HepG2 (cell line): ENCODE measurements around the gene QRICH2. TPM values are rescaled to one million over a fixed set of nuclear protein-coding genes. Genes with fewer than 3 reads are reported as not detected.

ENCODE experiments used
- CEBPB ChIP-seq: IDR thresholded peaks from 2 replicates; pipeline ENCODE4 v1.6.1; 2011; ENCODE audit warnings: low read depth, low read length, improper control_type of control experiment, borderline replicate concordance
- CEBPG ChIP-seq: IDR thresholded peaks from 2 replicates; pipeline ENCODE4 v1.6.1; 2016
- HMG20A ChIP-seq: IDR thresholded peaks from 2 replicates; pipeline ENCODE4 v1.6.1; 2016; ENCODE audit warnings: borderline replicate concordance
- JUND ChIP-seq: sonication (generic); formaldehyde crosslinking; IDR thresholded peaks from 2 replicates; pipeline ENCODE4 v1.8.0; 2022; ENCODE audit warnings: mild to moderate bottlenecking, missing genetic modification reagents
- MEF2D ChIP-seq: sonication (generic); formaldehyde crosslinking; IDR thresholded peaks from 2 replicates; pipeline ENCODE4 v1.5.1; 2020; ENCODE audit warnings: mild to moderate bottlenecking, missing genetic modification reagents
- RCOR2 ChIP-seq: IDR thresholded peaks from 2 replicates; pipeline ENCODE4 v1.6.1; 2016; ENCODE audit warnings: missing biosample characterization, missing genetic modification reagents
- SIX4 ChIP-seq: sonication (generic); formaldehyde crosslinking; IDR thresholded peaks from 2 replicates; pipeline ENCODE4 v1.4.0; 2020; ENCODE audit warnings: missing genetic modification reagents
- SMARCE1 ChIP-seq: fragments of 450-650 bp; IDR thresholded peaks from 2 replicates; pipeline ENCODE4 v1.6.1; 2017; ENCODE audit warnings: borderline replicate concordance
- ZBTB42 ChIP-seq: sonication (generic); formaldehyde crosslinking; IDR thresholded peaks from 2 replicates; pipeline ENCODE4 v1.5.0; 2020; ENCODE audit warnings: mild to moderate bottlenecking, missing genetic modification reagents
- ZC3H4 ChIP-seq: sonication (generic); formaldehyde crosslinking; IDR thresholded peaks from 2 replicates; pipeline ENCODE4 v1.4.0; 2020; ENCODE audit warnings: missing genetic modification reagents, borderline replicate concordance
- ZNF101 ChIP-seq: sonication (generic); formaldehyde crosslinking; IDR thresholded peaks from 2 replicates; pipeline ENCODE4 v1.4.0; 2020; ENCODE audit warnings: mild to moderate bottlenecking, low read depth, missing genetic modification reagents, borderline replicate concordance
- polyA plus RNA-seq, 8 experiments: library from polyadenylated mRNA; depleted of rRNA in 3 of 8; stranded (reverse) in 7 of 8; unstranded in 1 of 8; fragments of >200 nt; fragmentation: Illumina TruSeq in 4 of 8; extraction: Trizol in 4 of 8; gene quantifications; 2 replicates each; pipeline versions ENCODE4 v1.2.1 to v1.2.3, GENCODE V29; 2011 to 2016; ENCODE audit warnings: low read depth in 4 of 8, missing spikeins in 1 of 8, mixed read lengths in 1 of 8; ENCODE audit not compliant: insufficient read depth in 1 of 8
- total RNA-seq, 5 experiments: library from RNA; depleted of rRNA; stranded (reverse); fragments of >200 nt; fragmentation: Illumina TruSeq; extraction: Trizol; gene quantifications; 2 replicates each; pipeline ENCODE4 v1.2.3, GENCODE V29; 2016; ENCODE audit warnings: low read depth in 1 of 5
- TF ChIP-seq, protein P1 (sequence below): sonication (generic); formaldehyde crosslinking; IDR thresholded peaks from 2 replicates; pipeline ENCODE4 v1.5.0; 2020; ENCODE audit warnings: missing genetic modification reagents
- TF ChIP-seq, protein P2 (sequence below): sonication (generic); formaldehyde crosslinking; IDR thresholded peaks from 2 replicates; pipeline ENCODE4 v1.8.1; 2022; ENCODE audit warnings: mild to moderate bottlenecking, missing genetic modification reagents
- TF ChIP-seq, protein P3 (sequence below): IDR thresholded peaks from 2 replicates; pipeline ENCODE4 v1.6.1; 2012; ENCODE audit warnings: low read depth, low read length, improper control_type of control experiment
- TF ChIP-seq, protein P4 (sequence below): sonication (generic); formaldehyde crosslinking; IDR thresholded peaks from 2 replicates; pipeline ENCODE4 v1.8.0; 2022; ENCODE audit warnings: mild to moderate bottlenecking, missing genetic modification reagents; ENCODE audit not compliant: insufficient replicate concordance
- TF ChIP-seq, protein P5 (sequence below): sonication (generic); formaldehyde crosslinking; IDR thresholded peaks from 2 replicates; pipeline ENCODE4 v1.5.0; 2020; ENCODE audit warnings: mild to moderate bottlenecking, missing genetic modification reagents
- TF ChIP-seq, protein P6 (sequence below): sonication (generic); formaldehyde crosslinking; conservative IDR thresholded peaks from 2 replicates; pipeline ENCODE4 v1.8.0; 2022; ENCODE audit warnings: low read depth, missing genetic modification reagents

Gene QRICH2
- total and polyA plus RNA-seq, 2 of the 13 experiments (the other 11 are each of a cell fraction or from before 2014, with no cell fraction given), result 3.7 to 5.7 TPM

DNA sequence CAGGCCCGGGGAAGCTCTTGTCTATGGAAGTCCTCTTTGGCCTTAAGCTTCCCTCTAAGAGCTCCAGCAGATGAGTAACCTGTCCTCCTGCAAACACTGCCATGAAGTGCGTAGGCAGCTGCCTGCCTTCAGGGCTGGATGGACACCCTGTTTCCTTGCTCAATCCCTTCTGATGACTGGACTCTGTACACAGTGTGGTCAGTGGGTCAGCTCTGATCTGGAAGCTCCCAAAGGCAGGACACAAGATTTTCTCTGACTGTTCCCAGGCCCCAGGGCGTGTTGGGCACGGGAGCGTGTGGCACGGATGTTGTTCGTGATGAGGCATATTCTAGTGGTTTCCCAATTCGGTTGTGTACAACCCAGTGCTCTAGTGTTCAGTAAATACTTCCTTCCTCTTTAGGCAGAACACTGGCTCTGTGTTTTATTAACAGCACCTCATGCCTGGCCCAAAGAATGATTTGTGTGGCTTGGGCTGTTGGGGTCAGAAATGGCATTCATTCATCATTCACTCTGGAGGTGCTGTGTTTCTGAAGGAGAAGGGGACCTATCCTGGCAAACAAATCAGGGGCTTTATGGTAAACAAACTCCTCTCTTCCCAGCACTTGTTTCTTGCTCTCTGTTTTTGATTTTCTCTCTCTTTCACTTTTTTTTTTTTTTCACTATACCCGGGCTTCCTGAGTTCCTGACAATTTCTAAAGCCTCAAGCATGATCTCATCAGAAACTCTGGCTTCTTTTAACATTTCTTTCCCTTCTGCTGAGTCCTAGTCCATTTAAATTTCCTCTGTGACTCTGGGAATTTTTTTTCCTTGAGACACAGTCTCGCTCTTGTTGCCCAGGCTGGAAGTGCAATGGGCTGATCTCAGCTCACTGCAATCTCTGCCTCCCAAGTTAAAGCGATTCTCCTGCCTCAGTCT is 55.8 kb downstream of the QRICH2 start (continued):
- TF ChIP-seq, protein P1, sequence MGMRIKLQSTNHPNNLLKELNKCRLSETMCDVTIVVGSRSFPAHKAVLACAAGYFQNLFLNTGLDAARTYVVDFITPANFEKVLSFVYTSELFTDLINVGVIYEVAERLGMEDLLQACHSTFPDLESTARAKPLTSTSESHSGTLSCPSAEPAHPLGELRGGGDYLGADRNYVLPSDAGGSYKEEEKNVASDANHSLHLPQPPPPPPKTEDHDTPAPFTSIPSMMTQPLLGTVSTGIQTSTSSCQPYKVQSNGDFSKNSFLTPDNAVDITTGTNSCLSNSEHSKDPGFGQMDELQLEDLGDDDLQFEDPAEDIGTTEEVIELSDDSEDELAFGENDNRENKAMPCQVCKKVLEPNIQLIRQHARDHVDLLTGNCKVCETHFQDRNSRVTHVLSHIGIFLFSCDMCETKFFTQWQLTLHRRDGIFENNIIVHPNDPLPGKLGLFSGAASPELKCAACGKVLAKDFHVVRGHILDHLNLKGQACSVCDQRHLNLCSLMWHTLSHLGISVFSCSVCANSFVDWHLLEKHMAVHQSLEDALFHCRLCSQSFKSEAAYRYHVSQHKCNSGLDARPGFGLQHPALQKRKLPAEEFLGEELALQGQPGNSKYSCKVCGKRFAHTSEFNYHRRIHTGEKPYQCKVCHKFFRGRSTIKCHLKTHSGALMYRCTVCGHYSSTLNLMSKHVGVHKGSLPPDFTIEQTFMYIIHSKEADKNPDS (CRISPR knock-in tag), result no peak; the same call in 1 of the 2 replicates
- TF ChIP-seq JUND (CRISPR knock-in tag), result peak; percentile 89
- TF ChIP-seq RCOR2 (CRISPR knock-in tag), result peak; percentile 92
- TF ChIP-seq, protein P2, sequence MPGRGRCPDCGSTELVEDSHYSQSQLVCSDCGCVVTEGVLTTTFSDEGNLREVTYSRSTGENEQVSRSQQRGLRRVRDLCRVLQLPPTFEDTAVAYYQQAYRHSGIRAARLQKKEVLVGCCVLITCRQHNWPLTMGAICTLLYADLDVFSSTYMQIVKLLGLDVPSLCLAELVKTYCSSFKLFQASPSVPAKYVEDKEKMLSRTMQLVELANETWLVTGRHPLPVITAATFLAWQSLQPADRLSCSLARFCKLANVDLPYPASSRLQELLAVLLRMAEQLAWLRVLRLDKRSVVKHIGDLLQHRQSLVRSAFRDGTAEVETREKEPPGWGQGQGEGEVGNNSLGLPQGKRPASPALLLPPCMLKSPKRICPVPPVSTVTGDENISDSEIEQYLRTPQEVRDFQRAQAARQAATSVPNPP (CRISPR knock-in tag), result no peak
- TF ChIP-seq SMARCE1, result no peak
- TF ChIP-seq, protein P3, sequence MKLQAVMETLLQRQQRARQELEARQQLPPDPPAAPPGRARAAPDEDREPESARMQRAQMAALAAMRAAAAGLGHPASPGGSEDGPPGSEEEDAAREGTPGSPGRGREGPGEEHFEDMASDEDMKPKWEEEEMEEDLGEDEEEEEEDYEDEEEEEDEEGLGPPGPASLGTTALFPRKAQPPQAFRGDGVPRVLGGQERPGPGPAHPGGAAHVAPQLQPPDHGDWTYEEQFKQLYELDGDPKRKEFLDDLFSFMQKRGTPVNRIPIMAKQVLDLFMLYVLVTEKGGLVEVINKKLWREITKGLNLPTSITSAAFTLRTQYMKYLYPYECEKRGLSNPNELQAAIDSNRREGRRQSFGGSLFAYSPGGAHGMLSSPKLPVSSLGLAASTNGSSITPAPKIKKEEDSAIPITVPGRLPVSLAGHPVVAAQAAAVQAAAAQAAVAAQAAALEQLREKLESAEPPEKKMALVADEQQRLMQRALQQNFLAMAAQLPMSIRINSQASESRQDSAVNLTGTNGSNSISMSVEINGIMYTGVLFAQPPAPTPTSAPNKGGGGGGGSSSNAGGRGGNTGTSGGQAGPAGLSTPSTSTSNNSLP, result peak; percentile 79
- no peak for TF ChIP-seq ZNF101
- TF ChIP-seq, protein P4, sequence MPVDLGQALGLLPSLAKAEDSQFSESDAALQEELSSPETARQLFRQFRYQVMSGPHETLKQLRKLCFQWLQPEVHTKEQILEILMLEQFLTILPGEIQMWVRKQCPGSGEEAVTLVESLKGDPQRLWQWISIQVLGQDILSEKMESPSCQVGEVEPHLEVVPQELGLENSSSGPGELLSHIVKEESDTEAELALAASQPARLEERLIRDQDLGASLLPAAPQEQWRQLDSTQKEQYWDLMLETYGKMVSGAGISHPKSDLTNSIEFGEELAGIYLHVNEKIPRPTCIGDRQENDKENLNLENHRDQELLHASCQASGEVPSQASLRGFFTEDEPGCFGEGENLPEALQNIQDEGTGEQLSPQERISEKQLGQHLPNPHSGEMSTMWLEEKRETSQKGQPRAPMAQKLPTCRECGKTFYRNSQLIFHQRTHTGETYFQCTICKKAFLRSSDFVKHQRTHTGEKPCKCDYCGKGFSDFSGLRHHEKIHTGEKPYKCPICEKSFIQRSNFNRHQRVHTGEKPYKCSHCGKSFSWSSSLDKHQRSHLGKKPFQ (CRISPR knock-in tag), result no peak
- TF ChIP-seq HMG20A, result peak; percentile 98
- TF ChIP-seq MEF2D (CRISPR knock-in tag), result no peak; the same call in 1 of the 2 replicates
- TF ChIP-seq, protein P5, sequence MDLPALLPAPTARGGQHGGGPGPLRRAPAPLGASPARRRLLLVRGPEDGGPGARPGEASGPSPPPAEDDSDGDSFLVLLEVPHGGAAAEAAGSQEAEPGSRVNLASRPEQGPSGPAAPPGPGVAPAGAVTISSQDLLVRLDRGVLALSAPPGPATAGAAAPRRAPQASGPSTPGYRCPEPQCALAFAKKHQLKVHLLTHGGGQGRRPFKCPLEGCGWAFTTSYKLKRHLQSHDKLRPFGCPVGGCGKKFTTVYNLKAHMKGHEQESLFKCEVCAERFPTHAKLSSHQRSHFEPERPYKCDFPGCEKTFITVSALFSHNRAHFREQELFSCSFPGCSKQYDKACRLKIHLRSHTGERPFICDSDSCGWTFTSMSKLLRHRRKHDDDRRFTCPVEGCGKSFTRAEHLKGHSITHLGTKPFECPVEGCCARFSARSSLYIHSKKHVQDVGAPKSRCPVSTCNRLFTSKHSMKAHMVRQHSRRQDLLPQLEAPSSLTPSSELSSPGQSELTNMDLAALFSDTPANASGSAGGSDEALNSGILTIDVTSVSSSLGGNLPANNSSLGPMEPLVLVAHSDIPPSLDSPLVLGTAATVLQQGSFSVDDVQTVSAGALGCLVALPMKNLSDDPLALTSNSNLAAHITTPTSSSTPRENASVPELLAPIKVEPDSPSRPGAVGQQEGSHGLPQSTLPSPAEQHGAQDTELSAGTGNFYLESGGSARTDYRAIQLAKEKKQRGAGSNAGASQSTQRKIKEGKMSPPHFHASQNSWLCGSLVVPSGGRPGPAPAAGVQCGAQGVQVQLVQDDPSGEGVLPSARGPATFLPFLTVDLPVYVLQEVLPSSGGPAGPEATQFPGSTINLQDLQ (CRISPR knock-in tag), result no peak
- TF ChIP-seq, protein P6, sequence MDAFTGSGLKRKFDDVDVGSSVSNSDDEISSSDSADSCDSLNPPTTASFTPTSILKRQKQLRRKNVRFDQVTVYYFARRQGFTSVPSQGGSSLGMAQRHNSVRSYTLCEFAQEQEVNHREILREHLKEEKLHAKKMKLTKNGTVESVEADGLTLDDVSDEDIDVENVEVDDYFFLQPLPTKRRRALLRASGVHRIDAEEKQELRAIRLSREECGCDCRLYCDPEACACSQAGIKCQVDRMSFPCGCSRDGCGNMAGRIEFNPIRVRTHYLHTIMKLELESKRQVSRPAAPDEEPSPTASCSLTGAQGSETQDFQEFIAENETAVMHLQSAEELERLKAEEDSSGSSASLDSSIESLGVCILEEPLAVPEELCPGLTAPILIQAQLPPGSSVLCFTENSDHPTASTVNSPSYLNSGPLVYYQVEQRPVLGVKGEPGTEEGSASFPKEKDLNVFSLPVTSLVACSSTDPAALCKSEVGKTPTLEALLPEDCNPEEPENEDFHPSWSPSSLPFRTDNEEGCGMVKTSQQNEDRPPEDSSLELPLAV (CRISPR knock-in tag), result no peak
- peak; percentile 94 for TF ChIP-seq CEBPG
- TF ChIP-seq SIX4 (CRISPR knock-in tag), result peak; percentile 51
- TF ChIP-seq ZBTB42, result no peak
- no peak for TF ChIP-seq ZC3H4 (CRISPR knock-in tag)
- peak; percentile 96 for TF ChIP-seq CEBPB
